A549 (cell line): ENCODE measurements around the gene CORO2A.

Experiments used
- EP300 ChIP-seq, 2 experiments: fragments of >200 bp; sonication (Bioruptor Twin); formaldehyde crosslinking; IDR thresholded peaks; 2 replicates in 1 of 2; 3 replicates in 1 of 2; pipeline ENCODE4 v1.6.1; 2016 to 2017
- FOXS1 ChIP-seq: fragments of 250-450 bp; sonication (Bioruptor Pico); IDR thresholded peaks from 2 replicates; pipeline ENCODE4 v1.5.0; 2020; ENCODE audit warnings: mild to moderate bottlenecking, moderate library complexity
- GATA3 ChIP-seq: IDR thresholded peaks from 2 replicates; pipeline ENCODE4 v1.6.1; 2012; ENCODE audit warnings: borderline replicate concordance
- HOXA7 ChIP-seq: fragments of 250-450 bp; sonication (Bioruptor Pico); IDR thresholded peaks from 2 replicates; pipeline ENCODE4 v1.5.0; 2020; ENCODE audit warnings: mild to moderate bottlenecking, moderate library complexity
- JUN ChIP-seq, 2 experiments: fragments of >200 bp; sonication (Bioruptor Twin); formaldehyde crosslinking; IDR thresholded peaks; 2 replicates in 1 of 2; 3 replicates in 1 of 2; pipeline ENCODE4 v1.6.1; 2016 to 2017
- KDM5A ChIP-seq: fragments of 200-600 bp; sonication (generic); IDR thresholded peaks from 2 replicates; pipeline ENCODE4 v1.6.1; 2016; ENCODE audit warnings: antibody characterized with exemption, mild to moderate bottlenecking
- POLR2A ChIP-seq: IDR thresholded peaks from 2 replicates; pipeline ENCODE4 v1.6.1; 2012; ENCODE audit warnings: mild to moderate bottlenecking, low read length
- RFX5 ChIP-seq: fragments of 450-650 bp; IDR thresholded peaks from 2 replicates; pipeline ENCODE4 v1.7.1; 2014; ENCODE audit warnings: antibody characterized with exemption, mild to moderate bottlenecking, moderate library complexity
- TF ChIP-seq, protein P1 (sequence below): IDR thresholded peaks from 2 replicates; pipeline ENCODE4 v1.6.1; 2012
- TF ChIP-seq, protein P2 (sequence below): fragments of 200-600 bp; sonication (generic); IDR thresholded peaks from 2 replicates; pipeline ENCODE4 v1.6.1; 2016; ENCODE audit warnings: antibody characterized with exemption, mild to moderate bottlenecking, moderate library complexity
- TF ChIP-seq, protein P3 (sequence below): fragments of >200 bp; sonication (Bioruptor Twin); formaldehyde crosslinking; IDR thresholded peaks from 3 replicates; pipeline ENCODE4 v1.5.1; 2016
- TF ChIP-seq, protein P4 (sequence below): fragments of 150-350 bp; IDR thresholded peaks from 2 replicates; pipeline ENCODE4 v1.6.1; 2014; ENCODE audit warnings: low read depth, mild to moderate bottlenecking, low read length

DNA sequence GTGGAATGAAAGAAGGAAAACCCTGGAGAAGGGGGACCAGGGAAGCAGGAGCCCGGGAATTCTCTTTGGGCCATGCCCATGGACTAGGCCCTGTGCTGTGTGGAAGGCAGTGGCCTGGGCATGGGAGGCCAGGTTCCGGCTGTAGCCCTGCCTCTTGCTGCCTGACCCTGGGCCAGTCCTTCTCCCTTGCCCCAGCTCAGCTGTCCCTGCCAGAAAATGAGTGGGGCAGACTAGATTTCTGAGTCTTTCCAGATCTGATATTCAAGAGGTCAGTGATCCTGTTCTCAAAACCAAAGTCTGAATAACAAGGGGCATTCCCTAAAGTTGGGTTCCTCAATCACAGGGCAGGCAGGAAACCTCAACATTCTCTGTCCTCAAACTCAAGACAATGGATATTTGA lies 24.8 kb upstream of the CORO2A start:
- TF ChIP-seq, protein P1, sequence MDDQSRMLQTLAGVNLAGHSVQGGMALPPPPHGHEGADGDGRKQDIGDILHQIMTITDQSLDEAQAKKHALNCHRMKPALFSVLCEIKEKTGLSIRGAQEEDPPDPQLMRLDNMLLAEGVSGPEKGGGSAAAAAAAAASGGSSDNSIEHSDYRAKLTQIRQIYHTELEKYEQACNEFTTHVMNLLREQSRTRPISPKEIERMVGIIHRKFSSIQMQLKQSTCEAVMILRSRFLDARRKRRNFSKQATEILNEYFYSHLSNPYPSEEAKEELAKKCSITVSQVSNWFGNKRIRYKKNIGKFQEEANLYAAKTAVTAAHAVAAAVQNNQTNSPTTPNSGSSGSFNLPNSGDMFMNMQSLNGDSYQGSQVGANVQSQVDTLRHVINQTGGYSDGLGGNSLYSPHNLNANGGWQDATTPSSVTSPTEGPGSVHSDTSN, result no peak
- no peak for TF ChIP-seq POLR2A
- TF ChIP-seq KDM5A, result no peak
- no peak for TF ChIP-seq HOXA7 (CRISPR knock-in tag)
- TF ChIP-seq FOXS1 (CRISPR knock-in tag), result no peak
- no peak for TF ChIP-seq JUN (IDR thresholded peaks at IDR 0.05)
- TF ChIP-seq, protein P2, sequence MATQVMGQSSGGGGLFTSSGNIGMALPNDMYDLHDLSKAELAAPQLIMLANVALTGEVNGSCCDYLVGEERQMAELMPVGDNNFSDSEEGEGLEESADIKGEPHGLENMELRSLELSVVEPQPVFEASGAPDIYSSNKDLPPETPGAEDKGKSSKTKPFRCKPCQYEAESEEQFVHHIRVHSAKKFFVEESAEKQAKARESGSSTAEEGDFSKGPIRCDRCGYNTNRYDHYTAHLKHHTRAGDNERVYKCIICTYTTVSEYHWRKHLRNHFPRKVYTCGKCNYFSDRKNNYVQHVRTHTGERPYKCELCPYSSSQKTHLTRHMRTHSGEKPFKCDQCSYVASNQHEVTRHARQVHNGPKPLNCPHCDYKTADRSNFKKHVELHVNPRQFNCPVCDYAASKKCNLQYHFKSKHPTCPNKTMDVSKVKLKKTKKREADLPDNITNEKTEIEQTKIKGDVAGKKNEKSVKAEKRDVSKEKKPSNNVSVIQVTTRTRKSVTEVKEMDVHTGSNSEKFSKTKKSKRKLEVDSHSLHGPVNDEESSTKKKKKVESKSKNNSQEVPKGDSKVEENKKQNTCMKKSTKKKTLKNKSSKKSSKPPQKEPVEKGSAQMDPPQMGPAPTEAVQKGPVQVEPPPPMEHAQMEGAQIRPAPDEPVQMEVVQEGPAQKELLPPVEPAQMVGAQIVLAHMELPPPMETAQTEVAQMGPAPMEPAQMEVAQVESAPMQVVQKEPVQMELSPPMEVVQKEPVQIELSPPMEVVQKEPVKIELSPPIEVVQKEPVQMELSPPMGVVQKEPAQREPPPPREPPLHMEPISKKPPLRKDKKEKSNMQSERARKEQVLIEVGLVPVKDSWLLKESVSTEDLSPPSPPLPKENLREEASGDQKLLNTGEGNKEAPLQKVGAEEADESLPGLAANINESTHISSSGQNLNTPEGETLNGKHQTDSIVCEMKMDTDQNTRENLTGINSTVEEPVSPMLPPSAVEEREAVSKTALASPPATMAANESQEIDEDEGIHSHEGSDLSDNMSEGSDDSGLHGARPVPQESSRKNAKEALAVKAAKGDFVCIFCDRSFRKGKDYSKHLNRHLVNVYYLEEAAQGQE, result no peak
- TF ChIP-seq, protein P3, sequence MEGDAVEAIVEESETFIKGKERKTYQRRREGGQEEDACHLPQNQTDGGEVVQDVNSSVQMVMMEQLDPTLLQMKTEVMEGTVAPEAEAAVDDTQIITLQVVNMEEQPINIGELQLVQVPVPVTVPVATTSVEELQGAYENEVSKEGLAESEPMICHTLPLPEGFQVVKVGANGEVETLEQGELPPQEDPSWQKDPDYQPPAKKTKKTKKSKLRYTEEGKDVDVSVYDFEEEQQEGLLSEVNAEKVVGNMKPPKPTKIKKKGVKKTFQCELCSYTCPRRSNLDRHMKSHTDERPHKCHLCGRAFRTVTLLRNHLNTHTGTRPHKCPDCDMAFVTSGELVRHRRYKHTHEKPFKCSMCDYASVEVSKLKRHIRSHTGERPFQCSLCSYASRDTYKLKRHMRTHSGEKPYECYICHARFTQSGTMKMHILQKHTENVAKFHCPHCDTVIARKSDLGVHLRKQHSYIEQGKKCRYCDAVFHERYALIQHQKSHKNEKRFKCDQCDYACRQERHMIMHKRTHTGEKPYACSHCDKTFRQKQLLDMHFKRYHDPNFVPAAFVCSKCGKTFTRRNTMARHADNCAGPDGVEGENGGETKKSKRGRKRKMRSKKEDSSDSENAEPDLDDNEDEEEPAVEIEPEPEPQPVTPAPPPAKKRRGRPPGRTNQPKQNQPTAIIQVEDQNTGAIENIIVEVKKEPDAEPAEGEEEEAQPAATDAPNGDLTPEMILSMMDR, result no peak
- no peak for TF ChIP-seq GATA3
- TF ChIP-seq, protein P4, sequence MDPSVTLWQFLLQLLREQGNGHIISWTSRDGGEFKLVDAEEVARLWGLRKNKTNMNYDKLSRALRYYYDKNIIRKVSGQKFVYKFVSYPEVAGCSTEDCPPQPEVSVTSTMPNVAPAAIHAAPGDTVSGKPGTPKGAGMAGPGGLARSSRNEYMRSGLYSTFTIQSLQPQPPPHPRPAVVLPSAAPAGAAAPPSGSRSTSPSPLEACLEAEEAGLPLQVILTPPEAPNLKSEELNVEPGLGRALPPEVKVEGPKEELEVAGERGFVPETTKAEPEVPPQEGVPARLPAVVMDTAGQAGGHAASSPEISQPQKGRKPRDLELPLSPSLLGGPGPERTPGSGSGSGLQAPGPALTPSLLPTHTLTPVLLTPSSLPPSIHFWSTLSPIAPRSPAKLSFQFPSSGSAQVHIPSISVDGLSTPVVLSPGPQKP, result no peak
- no peak for TF ChIP-seq EP300 (IDR thresholded peaks at IDR 0.05)
- no peak for TF ChIP-seq RFX5
